ENCODE data around the gene HOXB13.

The HOXB13 gene

DNA sequence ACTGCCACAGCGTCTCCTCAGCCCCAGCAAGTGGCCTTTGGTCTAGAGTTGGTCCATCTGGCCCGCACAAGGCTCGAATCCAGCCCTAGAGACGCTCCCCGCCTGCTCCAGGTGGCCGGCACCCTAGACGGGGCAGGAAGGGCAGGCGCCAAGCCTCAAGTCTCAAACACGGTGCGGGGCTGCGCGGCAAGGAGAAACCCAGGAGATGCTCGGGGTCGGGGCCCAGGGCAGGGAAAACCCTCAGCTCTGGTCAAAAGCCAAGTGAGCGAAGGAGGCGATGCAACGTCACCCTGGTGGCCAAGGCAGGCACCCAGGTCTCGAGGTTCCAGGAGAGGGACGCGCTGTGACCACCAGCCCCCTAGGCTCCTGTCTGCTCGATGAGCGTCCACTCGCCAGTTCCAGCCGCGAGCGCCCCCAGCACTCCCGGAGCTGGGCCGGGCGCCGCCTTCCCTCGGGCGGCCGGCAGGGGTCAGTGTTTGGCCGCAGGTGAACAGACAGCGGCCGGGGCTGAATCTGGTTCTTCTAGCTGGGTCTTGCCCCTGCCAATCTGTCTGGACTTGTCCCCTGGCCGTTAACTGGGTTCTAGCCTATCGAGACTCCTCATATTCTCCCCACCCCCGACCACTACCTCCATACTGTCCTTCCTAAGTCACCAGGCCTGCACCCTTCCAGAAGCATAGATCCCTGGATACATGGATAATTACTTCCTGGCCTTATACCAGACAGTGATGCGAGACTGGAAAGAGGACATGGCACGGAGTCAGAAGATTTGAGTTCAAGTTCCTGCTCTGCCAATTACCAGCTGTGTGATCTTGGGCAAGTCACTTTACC is 50.2 kb downstream of the HOXB13 start:
- peak overlapping the region; percentile 20 to 55 for H3K4me3 ChIP-seq (ENCODE audit: low read length in 2 of 2)
- no peak overlapping the region for H3K27ac ChIP-seq (ENCODE audit: low read depth in 2 of 2, low read length in 2 of 2)
- peaks cover 0 to 4% of the 10 kb centered on the region in 2 donors for H3K27me3 ChIP-seq (ENCODE audit: control insufficient read depth in 2 of 2, insufficient read depth in 2 of 2, low read length in 2 of 2)
- H3K36me3 ChIP-seq (ENCODE audit: control insufficient read depth in 2 of 2, insufficient read depth in 2 of 2, low read length in 2 of 2): no peaks in the 10 kb centered on the region
- peak overlapping the region; percentile 18 to 24 for H3K9ac ChIP-seq (ENCODE audit: low read depth in 1 of 2, low read length in 2 of 2)
- H3K4me1 ChIP-seq (ENCODE audit: control insufficient read depth in 2 of 2, insufficient read depth in 2 of 2, low read length in 2 of 2): peaks cover 0 to 7% of the 10 kb centered on the region in 2 donors
- no peaks in the 10 kb centered on the region for H3K9me3 ChIP-seq (ENCODE audit: control insufficient read depth in 2 of 2, low read length in 2 of 2)

DNA sequence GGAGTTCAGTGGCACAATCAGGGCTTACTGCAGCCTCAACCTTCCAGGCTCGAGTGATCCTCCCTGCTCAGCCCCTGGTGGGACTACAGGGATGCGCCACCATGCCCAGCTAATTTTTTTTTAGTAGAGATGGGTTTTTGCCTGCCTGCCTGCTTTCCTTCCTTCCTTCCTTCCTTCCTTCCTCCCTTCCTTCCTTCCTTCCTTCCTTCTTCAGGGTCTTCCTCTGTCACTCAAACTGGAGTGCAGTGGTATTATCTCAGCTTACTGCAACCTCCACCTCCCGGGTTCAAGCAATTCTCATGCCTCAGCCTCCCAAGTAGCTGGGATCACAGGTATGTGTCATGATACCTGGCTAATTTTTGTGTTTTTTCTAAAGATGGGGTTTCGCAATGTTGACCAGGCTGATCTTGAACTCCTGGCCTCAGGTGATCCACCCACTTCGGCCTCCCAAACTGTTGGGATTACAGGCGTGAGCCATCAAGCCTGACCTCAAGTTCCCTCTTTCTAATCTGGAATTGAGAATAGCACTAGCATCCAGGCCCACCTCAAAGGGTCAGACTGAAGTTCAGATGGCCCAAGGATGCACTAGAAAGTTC is 51.5 kb downstream of the HOXB13 start:
- H3K27me3 ChIP-seq (ENCODE audit: control insufficient read depth in 2 of 2, insufficient read depth in 2 of 2, low read length in 2 of 2): peaks cover 0 to 4% of the 10 kb centered on the region in 2 donors
- H3K4me1 ChIP-seq (ENCODE audit: control insufficient read depth in 2 of 2, insufficient read depth in 2 of 2, low read length in 2 of 2): peaks cover 0 to 8% of the 10 kb centered on the region in 2 donors
- H3K9me3 ChIP-seq (ENCODE audit: control insufficient read depth in 2 of 2, low read length in 2 of 2): no peaks in the 10 kb centered on the region
- no peak overlapping the region for H3K27ac ChIP-seq (ENCODE audit: low read depth in 2 of 2, low read length in 2 of 2)
- H3K4me3 ChIP-seq (ENCODE audit: low read length in 2 of 2): no peak overlapping the region
- no peaks in the 10 kb centered on the region for H3K36me3 ChIP-seq (ENCODE audit: control insufficient read depth in 2 of 2, insufficient read depth in 2 of 2, low read length in 2 of 2)
- H3K9ac ChIP-seq (ENCODE audit: low read depth in 1 of 2, low read length in 2 of 2): no peak overlapping the region
